GM12892 (cell line): ENCODE data around the gene VWA5B1.

Experiments
- POLR2A ChIP-seq: IDR thresholded peaks from 2 replicates; pipeline ENCODE4 v1.6.1; 2011; ENCODE audit warnings: low read depth, low read length, control low read depth
- POLR2AphosphoS5 ChIP-seq: IDR thresholded peaks from 2 replicates; pipeline ENCODE4 v1.6.1; 2011; ENCODE audit warnings: low read depth, low read length, control low read depth
- TAF1 ChIP-seq: IDR thresholded peaks from 2 replicates; pipeline ENCODE4 v1.6.1; 2011; ENCODE audit warnings: low read depth, mild to moderate bottlenecking, control low read depth, low read length, borderline replicate concordance

DNA sequence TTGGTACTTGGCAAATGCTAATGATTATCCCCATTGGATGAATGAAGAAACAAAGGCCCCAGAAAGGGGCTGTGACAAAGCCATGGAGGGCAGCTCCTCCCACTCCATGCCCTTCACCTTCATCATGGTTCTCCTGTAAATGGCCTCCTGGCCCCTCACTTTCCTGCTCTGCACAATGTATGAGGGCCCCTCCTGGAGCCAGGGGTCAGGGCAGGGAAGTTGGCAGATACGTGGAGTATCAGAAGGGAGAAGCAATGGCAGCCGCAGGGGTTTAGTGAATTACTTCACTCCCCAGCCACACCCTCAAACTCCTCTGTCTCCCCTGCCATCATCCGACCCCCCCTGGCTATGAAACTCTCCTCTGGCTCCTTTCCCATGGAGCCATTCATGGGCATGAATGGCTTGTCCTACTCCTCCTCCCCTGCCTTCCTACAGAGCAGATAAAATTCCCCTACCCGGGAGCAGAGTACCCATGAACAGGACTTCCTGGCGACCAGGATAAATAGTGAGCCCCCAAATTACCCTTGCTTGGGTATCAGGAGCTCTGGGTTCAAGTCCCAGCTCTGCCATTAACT is 109.0 kb downstream of the VWA5B1 start:
- TF ChIP-seq POLR2AphosphoS5, result no peak
- no peak for TF ChIP-seq POLR2A
- no peak for TF ChIP-seq TAF1
